Adipocyte (in vitro differentiated cells): ENCODE data around the gene IL27RA.

Experiments used
- DNase-seq: peaks from one replicate; pipeline ENCODE4 v3.0.0-alpha.2; 2015; ENCODE audit warnings: low read depth
- H3K27me3 ChIP-seq: replicated peaks from 2 replicates; pipeline ENCODE4 v1.7.0; 2013; ENCODE audit warnings: mild to moderate bottlenecking, low read length, moderate library complexity; ENCODE audit not compliant: control insufficient read depth, insufficient read depth
- H3K36me3 ChIP-seq: 2 replicates; pipeline ENCODE4 v1.7.0; 2013; ENCODE audit warnings: low read length, mild to moderate bottlenecking, moderate library complexity; ENCODE audit not compliant: control insufficient read depth, insufficient read depth, severe bottlenecking
- H3K4me1 ChIP-seq: 2 replicates; pipeline ENCODE4 v1.7.0; 2013; ENCODE audit warnings: mild to moderate bottlenecking, low read length, moderate library complexity; ENCODE audit not compliant: control insufficient read depth, insufficient read depth
- H3K4me3 ChIP-seq: 2 replicates; pipeline ENCODE4 v1.7.0; 2013; ENCODE audit warnings: mild to moderate bottlenecking, low read length, moderate library complexity
- H3K9ac ChIP-seq: 2 replicates; pipeline ENCODE4 v1.7.0; 2013; ENCODE audit warnings: mild to moderate bottlenecking, low read length, moderate library complexity
- H3K9me3 ChIP-seq: 2 replicates; pipeline ENCODE4 v1.7.0; 2013; ENCODE audit warnings: mild to moderate bottlenecking, low read length, moderate library complexity; ENCODE audit not compliant: control insufficient read depth

The IL27RA gene

GRCh38 chr19:14094854-14095253 is 63.3 kb downstream of the IL27RA start:
- Histone ChIP-seq H3K27me3 (no peaks in the 10 kb centered on the region), H3K36me3 (peaks cover 34% of the 10 kb centered on the region), H3K4me3 (no peak overlapping the region), H3K9me3 (peaks cover 9% of the 10 kb centered on the region), H3K4me1 (peaks cover 5% of the 10 kb centered on the region), H3K9ac (no peak overlapping the region)
- DNase-seq = no peak

DNA sequence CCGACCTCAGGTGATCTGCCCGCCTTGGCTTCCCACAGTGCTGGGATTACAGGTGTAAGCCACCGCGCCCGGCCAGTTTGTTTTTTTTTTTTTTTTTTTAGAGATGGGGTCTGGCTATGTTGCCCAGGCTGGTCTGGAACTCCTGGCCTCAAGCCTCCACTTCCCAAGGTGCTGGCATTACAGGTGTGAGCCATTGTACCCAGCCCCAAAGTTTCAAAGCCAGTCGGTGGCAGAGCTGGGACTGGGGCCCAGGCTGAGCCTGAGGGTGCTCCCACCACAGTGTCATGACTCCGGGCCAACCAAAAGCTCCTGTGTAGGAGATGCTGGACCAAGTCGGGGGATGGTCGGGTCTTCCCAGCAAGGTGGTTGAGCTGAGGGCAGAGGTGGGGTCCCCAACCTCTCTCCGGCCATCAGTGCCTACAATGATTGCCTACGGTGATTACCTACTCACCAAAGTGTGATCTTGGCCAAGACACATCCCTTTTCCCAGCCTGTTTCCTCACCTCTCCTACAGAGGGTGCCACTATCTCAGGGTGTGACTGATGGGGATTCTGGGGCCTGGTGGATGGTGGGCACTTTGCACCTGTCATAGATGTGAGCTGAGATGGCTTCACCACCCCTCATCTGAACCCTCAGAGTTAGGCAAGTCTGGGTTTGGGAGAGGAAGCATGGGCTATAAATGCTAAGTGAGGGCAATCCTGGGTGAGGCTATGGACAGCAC is 64.9 kb downstream of the IL27RA start:
- Histone ChIP-seq H3K9ac (no peak overlapping the region), H3K9me3 (peaks cover 9% of the 10 kb centered on the region), H3K36me3 (peaks cover 49% of the 10 kb centered on the region), H3K4me3 (no peak overlapping the region), H3K27me3 (no peaks in the 10 kb centered on the region), H3K4me1 (peaks cover 5% of the 10 kb centered on the region)
- no peak for DNase-seq

- peaks cover 55% of the 10 kb centered on the region for H3K36me3 ChIP-seq
- no peaks in the 10 kb centered on the region for H3K27me3 ChIP-seq
- peaks cover 9% of the 10 kb centered on the region for H3K9me3 ChIP-seq
- no peak overlapping the region for H3K4me3 ChIP-seq
- H3K9ac ChIP-seq = no peak overlapping the region
- H3K4me1 ChIP-seq = peaks cover 12% of the 10 kb centered on the region
- no peak for DNase-seq
These were observed 66.1 kb downstream of the IL27RA start for GRCh38 chr19:14097532-14098151.

GRCh38 chr19:14101003-14101545 is 69.5 kb downstream of the IL27RA start:
- peaks cover 15% of the 10 kb centered on the region for H3K4me1 ChIP-seq
- no peak overlapping the region for H3K4me3 ChIP-seq
- no peaks in the 10 kb centered on the region for H3K9me3 ChIP-seq
- no peaks in the 10 kb centered on the region for H3K27me3 ChIP-seq
- DNase-seq = no peak
- peaks cover 72% of the 10 kb centered on the region for H3K36me3 ChIP-seq
- no peak overlapping the region for H3K9ac ChIP-seq

DNA sequence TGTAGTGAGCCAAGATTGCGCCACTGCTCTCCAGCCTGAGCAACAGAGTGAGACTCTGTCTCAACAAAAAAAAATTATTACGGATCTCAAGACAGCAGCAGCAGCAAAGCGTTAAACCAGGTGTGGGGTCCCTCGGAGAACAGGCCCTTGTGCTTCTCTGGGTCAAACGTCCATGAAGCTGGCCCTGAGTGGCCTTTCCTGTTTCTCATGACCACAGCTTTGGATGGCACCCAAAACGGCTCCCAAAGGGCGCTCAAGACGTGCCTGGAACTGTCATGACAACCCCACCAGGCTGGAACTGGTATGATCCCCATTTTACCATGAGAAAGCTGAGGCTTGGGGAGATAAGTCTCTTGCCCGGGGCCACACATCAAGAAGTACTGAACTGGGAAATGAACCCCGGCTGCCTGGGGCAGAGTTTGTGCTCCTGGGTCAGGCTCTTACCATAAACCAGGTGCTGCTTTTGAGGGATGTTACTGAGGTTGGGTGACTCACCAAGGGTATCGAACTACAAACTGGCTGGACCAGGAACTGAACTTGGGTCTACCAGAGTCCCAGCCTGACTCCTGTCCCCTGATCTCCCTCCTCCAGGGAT is 70.6 kb downstream of the IL27RA start:
- Histone ChIP-seq H3K27me3 (no peaks in the 10 kb centered on the region), H3K9me3 (no peaks in the 10 kb centered on the region), H3K4me3 (no peak overlapping the region), H3K36me3 (peaks cover 69% of the 10 kb centered on the region), H3K4me1 (peaks cover 15% of the 10 kb centered on the region), H3K9ac (peak overlapping the region; percentile 5)
- DNase-seq = no peak

GRCh38 chr19:14102756-14103155 is 71.2 kb downstream of the IL27RA start:
- H3K27me3 ChIP-seq = no peaks in the 10 kb centered on the region
- H3K9ac ChIP-seq = peak overlapping the region; percentile 5
- peaks cover 17% of the 10 kb centered on the region for H3K4me1 ChIP-seq
- no peak overlapping the region for H3K4me3 ChIP-seq
- H3K36me3 ChIP-seq = peaks cover 63% of the 10 kb centered on the region
- no peak for DNase-seq
- no peaks in the 10 kb centered on the region for H3K9me3 ChIP-seq
